Chondrocyte (in vitro differentiated cells): ENCODE results near the gene AFF1. TPM values are rescaled to one million over a fixed set of nuclear protein-coding genes. Genes with fewer than 3 reads are reported as not detected.
"Not testable (repeated sequence)": the region's sequence is repeated elsewhere in the genome, so short reads cannot be mapped to it uniquely, and the experiment has no call there.

Source experiments
- DNase-seq: peaks from one replicate; pipeline ENCODE4 v3.0.0; 2021; ENCODE audit warnings: mixed read lengths, low spot score
- H3K27ac Mint-ChIP-seq: one replicate; pipeline ENCODE4 v1.8.0; 2021; ENCODE audit warnings: mild to moderate bottlenecking, moderate library complexity, mixed read lengths; ENCODE audit not compliant: unreplicated experiment
- H3K27me3 Mint-ChIP-seq: 2 replicates; pipeline ENCODE4 v1.8.0; 2021; ENCODE audit warnings: low read depth, mixed read lengths
- H3K36me3 Mint-ChIP-seq: 2 replicates; pipeline ENCODE4 v1.8.0; 2021; ENCODE audit warnings: low read depth, mixed read lengths
- H3K4me1 Mint-ChIP-seq: 2 replicates; pipeline ENCODE4 v1.8.0; 2021; ENCODE audit warnings: low read depth, mild to moderate bottlenecking, mixed read lengths
- H3K4me3 Mint-ChIP-seq: one replicate; pipeline ENCODE4 v1.8.0; 2021; ENCODE audit warnings: mild to moderate bottlenecking, moderate library complexity, mixed read lengths; ENCODE audit not compliant: unreplicated experiment
- H3K9me3 Mint-ChIP-seq: 2 replicates; pipeline ENCODE4 v1.8.0; 2021; ENCODE audit warnings: low read depth, mixed read lengths
- CTCF ChIP-seq: fragments of 200-600 bp; sonication (generic); IDR thresholded peaks from 2 replicates; pipeline ENCODE4 v1.5.0; 2021; ENCODE audit warnings: antibody characterized with exemption, mild to moderate bottlenecking, moderate library complexity
- total RNA-seq: library from RNA; stranded (reverse); gene quantifications from 3 replicates; pipeline ENCODE4 v1.2.1, GENCODE V29; 2021

AFF1 gene
- total RNA-seq, 1 donor from 2014 or later = 25.9 TPM

GRCh38 chr4:87134122-87134521, 199.3 kb downstream of the AFF1 start:
- no peak for TF ChIP-seq CTCF
- no peak for DNase-seq
- Mint-ChIP-seq H3K4me3 (no peak overlapping the region), H3K4me1 (no peaks in the 10 kb centered on the region), H3K36me3 (peaks cover 38% of the 10 kb centered on the region), H3K27ac (no peak overlapping the region), H3K9me3 (no peaks in the 10 kb centered on the region), H3K27me3 (no peaks in the 10 kb centered on the region)

- no peak for DNase-seq
- no peak overlapping the region for H3K4me3 Mint-ChIP-seq
- H3K9me3 Mint-ChIP-seq = no peaks in the 10 kb centered on the region
- no peak for TF ChIP-seq CTCF
- peaks cover 17% of the 10 kb centered on the region for H3K36me3 Mint-ChIP-seq
- no peaks in the 10 kb centered on the region for H3K27me3 Mint-ChIP-seq
- no peaks in the 10 kb centered on the region for H3K4me1 Mint-ChIP-seq
- no peak overlapping the region for H3K27ac Mint-ChIP-seq
Observed at GRCh38 chr4:87141428-87141827, 206.6 kb downstream of the AFF1 start.

- no peak overlapping the region for H3K27ac Mint-ChIP-seq
- no peaks in the 10 kb centered on the region for H3K9me3 Mint-ChIP-seq
Observed at GRCh38 chr4:87144356-87144755, 209.5 kb downstream of the AFF1 start.

GRCh38 chr4:87145934-87146333, 211.1 kb downstream of the AFF1 start:
- H3K4me1 Mint-ChIP-seq, H3K27me3 Mint-ChIP-seq, H3K27ac Mint-ChIP-seq, DNase-seq, H3K36me3 Mint-ChIP-seq, H3K9me3 Mint-ChIP-seq, H3K4me3 Mint-ChIP-seq: not testable (repeated sequence)

More at GRCh38 chr4:87144356-87144755, 209.5 kb downstream of the AFF1 start:
- TF ChIP-seq CTCF = no peak
- no peak overlapping the region for H3K4me3 Mint-ChIP-seq
- DNase-seq = no peak
- no peaks in the 10 kb centered on the region for H3K4me1 Mint-ChIP-seq
- peaks cover 14% of the 10 kb centered on the region for H3K36me3 Mint-ChIP-seq
- H3K27me3 Mint-ChIP-seq = no peaks in the 10 kb centered on the region

GRCh38 chr4:87147116-87147515, 212.3 kb downstream of the AFF1 start:
- no peak for TF ChIP-seq CTCF
- no peak for DNase-seq
- Mint-ChIP-seq H3K4me3 (no peak overlapping the region), H3K4me1 (peaks cover 11% of the 10 kb centered on the region), H3K27ac (no peak overlapping the region), H3K9me3 (no peaks in the 10 kb centered on the region), H3K36me3 (peaks cover 9% of the 10 kb centered on the region), H3K27me3 (no peaks in the 10 kb centered on the region)

GRCh38 chr4:87150498-87151261, 215.9 kb downstream of the AFF1 start:
- Mint-ChIP-seq H3K4me1 (peaks cover 11% of the 10 kb centered on the region), H3K4me3 (no peak overlapping the region), H3K9me3 (no peaks in the 10 kb centered on the region), H3K36me3 (no peaks in the 10 kb centered on the region), H3K27ac (no peak overlapping the region), H3K27me3 (no peaks in the 10 kb centered on the region)
- no peak for DNase-seq
- TF ChIP-seq CTCF = peak; percentile 95
